HepG2 (cell line): Measurements from ENCODE around the gene ZNF865. TPM values are rescaled to one million over a fixed set of nuclear protein-coding genes. Genes with fewer than 3 reads are reported as not detected.

Source experiments
- HNF4G ChIP-seq, 2 experiments: sonication (generic) in 1 of 2; formaldehyde crosslinking in 1 of 2; IDR thresholded peaks; 2 replicates each; pipeline versions ENCODE4 v1.4.0 to v1.6.1; 2011 to 2020; ENCODE audit warnings: borderline replicate concordance in 2 of 2, low read depth in 2 of 2, mild to moderate bottlenecking in 2 of 2, low read length in 1 of 2, missing genetic modification reagents in 1 of 2, moderate library complexity in 1 of 2
- KMT2B ChIP-seq: IDR thresholded peaks from 2 replicates; pipeline ENCODE4 v1.6.1; 2016; ENCODE audit warnings: missing genetic modification reagents, missing compliant biosample characterization
- PAWR ChIP-seq: sonication (generic); formaldehyde crosslinking; IDR thresholded peaks from 2 replicates; pipeline ENCODE4 v1.4.0; 2020; ENCODE audit warnings: missing genetic modification reagents, mild to moderate bottlenecking, borderline replicate concordance
- ZNF138 ChIP-seq: sonication (generic); formaldehyde crosslinking; IDR thresholded peaks from 2 replicates; pipeline ENCODE4 v1.5.0; 2020; ENCODE audit warnings: mild to moderate bottlenecking, low read depth, missing genetic modification reagents
- ZNF251 ChIP-seq: sonication (generic); formaldehyde crosslinking; IDR thresholded peaks from 2 replicates; pipeline ENCODE4 v1.9.0; 2021; ENCODE audit warnings: mild to moderate bottlenecking, missing genetic modification reagents
- ZNF264 ChIP-seq: sonication (generic); formaldehyde crosslinking; IDR thresholded peaks from 2 replicates; pipeline ENCODE4 v1.4.0; 2020; ENCODE audit warnings: missing genetic modification reagents
- ZNF30 ChIP-seq: sonication (generic); formaldehyde crosslinking; IDR thresholded peaks from 2 replicates; pipeline ENCODE4 v1.5.0; 2020; ENCODE audit warnings: mild to moderate bottlenecking, missing genetic modification reagents
- ZNF530 ChIP-seq: sonication (generic); formaldehyde crosslinking; IDR thresholded peaks from 2 replicates; pipeline ENCODE4 v1.5.0; 2020; ENCODE audit warnings: low read depth, mild to moderate bottlenecking, missing genetic modification reagents
- polyA plus RNA-seq, 8 experiments: library from polyadenylated mRNA; depleted of rRNA in 3 of 8; stranded (reverse) in 7 of 8; unstranded in 1 of 8; fragments of >200 nt; fragmentation: Illumina TruSeq in 4 of 8; extraction: Trizol in 4 of 8; gene quantifications; 2 replicates each; pipeline versions ENCODE4 v1.2.1 to v1.2.3, GENCODE V29; 2011 to 2016; ENCODE audit warnings: low read depth in 4 of 8, missing spikeins in 1 of 8, mixed read lengths in 1 of 8; ENCODE audit not compliant: insufficient read depth in 1 of 8
- total RNA-seq, 5 experiments: library from RNA; depleted of rRNA; stranded (reverse); fragments of >200 nt; fragmentation: Illumina TruSeq; extraction: Trizol; gene quantifications; 2 replicates each; pipeline ENCODE4 v1.2.3, GENCODE V29; 2016; ENCODE audit warnings: low read depth in 1 of 5
- TF ChIP-seq, protein P1 (sequence below): sonication (generic); formaldehyde crosslinking; IDR thresholded peaks from 2 replicates; pipeline ENCODE4 v1.5.0; 2020; ENCODE audit warnings: mild to moderate bottlenecking, missing genetic modification reagents, moderate library complexity
- TF ChIP-seq, protein P2 (sequence below): sonication (generic); formaldehyde crosslinking; IDR thresholded peaks from 2 replicates; pipeline ENCODE4 v1.4.0; 2020; ENCODE audit warnings: missing genetic modification reagents
- TF ChIP-seq, protein P3 (sequence below): IDR thresholded peaks from 2 replicates; pipeline ENCODE4 v1.6.1; 2016; ENCODE audit warnings: missing genetic modification reagents, missing compliant biosample characterization
- TF ChIP-seq, protein P4 (sequence below): sonication (generic); formaldehyde crosslinking; IDR thresholded peaks from 2 replicates; pipeline ENCODE4 v1.5.0; 2020; ENCODE audit warnings: missing genetic modification reagents
- TF ChIP-seq, protein P5 (sequence below), 2 experiments: fragments of 450-650 bp in 1 of 2; sonication (generic) in 1 of 2; formaldehyde crosslinking in 1 of 2; IDR thresholded peaks; 2 replicates each; pipeline versions ENCODE4 v1.6.1 to v1.8.0; 2016 to 2022; ENCODE audit warnings: antibody characterized with exemption in 1 of 2, mild to moderate bottlenecking in 1 of 2, missing genetic modification reagents in 1 of 2

Gene ZNF865
- total and polyA plus RNA-seq, 2 of the 13 experiments (the other 11 are each of a cell fraction or from before 2014, with no cell fraction given) = 0.93 to 1.0 TPM

DNA sequence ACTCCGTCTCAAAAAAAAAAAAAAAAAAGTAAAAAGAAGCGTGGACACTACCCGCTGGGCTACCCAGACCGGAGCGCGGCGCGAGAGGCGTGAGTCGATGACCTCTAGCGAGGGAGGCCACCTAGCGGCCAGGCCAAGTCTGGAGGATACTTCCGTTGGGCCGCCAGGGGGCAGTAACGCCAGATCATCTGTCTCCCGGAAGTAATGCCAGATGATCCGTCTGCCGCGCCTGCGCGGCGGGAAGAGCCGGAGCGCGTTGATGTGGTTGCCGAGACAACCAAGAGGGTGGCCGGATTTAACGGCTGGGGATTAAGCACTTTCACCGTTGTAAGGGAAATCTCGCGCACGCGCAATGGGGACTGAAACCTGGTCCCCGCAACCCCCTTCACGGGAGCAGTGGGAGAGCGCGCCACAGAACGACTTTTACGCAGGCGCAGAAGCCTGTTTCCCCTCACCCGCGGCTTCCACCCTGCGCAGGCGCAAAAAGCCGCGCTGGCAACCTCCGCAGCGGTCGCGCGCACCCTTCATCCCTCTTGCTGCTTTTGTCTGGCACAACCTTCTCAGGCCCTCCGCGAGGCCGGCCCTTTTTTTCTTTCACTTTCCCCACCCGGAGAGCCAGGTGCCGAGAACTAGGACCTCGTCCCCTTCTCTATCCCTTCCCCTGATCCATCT is 48.3 kb downstream of the ZNF865 start (continued):
- peak; percentile 52; the same call in 1 of the 2 replicates for TF ChIP-seq HNF4G (IDR thresholded peaks at IDR 0.05; ENCODE audit: borderline replicate concordance, low read depth, low read length)
- 0 out of 2 replicates have a peak, but pooled peaks have one; percentile 37 for TF ChIP-seq HNF4G (CRISPR knock-in tag; IDR thresholded peaks at IDR 0.05; ENCODE audit: borderline replicate concordance, low read depth)
- peak; percentile 6; the same call in 1 of the 2 replicates for TF ChIP-seq KMT2B (CRISPR knock-in tag)
- no peak for TF ChIP-seq PAWR
- TF ChIP-seq, protein P1, sequence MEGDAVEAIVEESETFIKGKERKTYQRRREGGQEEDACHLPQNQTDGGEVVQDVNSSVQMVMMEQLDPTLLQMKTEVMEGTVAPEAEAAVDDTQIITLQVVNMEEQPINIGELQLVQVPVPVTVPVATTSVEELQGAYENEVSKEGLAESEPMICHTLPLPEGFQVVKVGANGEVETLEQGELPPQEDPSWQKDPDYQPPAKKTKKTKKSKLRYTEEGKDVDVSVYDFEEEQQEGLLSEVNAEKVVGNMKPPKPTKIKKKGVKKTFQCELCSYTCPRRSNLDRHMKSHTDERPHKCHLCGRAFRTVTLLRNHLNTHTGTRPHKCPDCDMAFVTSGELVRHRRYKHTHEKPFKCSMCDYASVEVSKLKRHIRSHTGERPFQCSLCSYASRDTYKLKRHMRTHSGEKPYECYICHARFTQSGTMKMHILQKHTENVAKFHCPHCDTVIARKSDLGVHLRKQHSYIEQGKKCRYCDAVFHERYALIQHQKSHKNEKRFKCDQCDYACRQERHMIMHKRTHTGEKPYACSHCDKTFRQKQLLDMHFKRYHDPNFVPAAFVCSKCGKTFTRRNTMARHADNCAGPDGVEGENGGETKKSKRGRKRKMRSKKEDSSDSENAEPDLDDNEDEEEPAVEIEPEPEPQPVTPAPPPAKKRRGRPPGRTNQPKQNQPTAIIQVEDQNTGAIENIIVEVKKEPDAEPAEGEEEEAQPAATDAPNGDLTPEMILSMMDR (CRISPR knock-in tag) = peak; percentile 99
- TF ChIP-seq ZNF264 (CRISPR knock-in tag) = peak; percentile 18; the same call in 1 of the 2 replicates
- TF ChIP-seq, protein P2, sequence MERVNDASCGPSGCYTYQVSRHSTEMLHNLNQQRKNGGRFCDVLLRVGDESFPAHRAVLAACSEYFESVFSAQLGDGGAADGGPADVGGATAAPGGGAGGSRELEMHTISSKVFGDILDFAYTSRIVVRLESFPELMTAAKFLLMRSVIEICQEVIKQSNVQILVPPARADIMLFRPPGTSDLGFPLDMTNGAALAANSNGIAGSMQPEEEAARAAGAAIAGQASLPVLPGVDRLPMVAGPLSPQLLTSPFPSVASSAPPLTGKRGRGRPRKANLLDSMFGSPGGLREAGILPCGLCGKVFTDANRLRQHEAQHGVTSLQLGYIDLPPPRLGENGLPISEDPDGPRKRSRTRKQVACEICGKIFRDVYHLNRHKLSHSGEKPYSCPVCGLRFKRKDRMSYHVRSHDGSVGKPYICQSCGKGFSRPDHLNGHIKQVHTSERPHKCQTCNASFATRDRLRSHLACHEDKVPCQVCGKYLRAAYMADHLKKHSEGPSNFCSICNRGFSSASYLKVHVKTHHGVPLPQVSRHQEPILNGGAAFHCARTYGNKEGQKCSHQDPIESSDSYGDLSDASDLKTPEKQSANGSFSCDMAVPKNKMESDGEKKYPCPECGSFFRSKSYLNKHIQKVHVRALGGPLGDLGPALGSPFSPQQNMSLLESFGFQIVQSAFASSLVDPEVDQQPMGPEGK (CRISPR knock-in tag) = peak; percentile 57
- 0 out of 2 replicates have a peak, but pooled peaks have one; percentile 33 for TF ChIP-seq ZNF138 (CRISPR knock-in tag)
- TF ChIP-seq, protein P3, sequence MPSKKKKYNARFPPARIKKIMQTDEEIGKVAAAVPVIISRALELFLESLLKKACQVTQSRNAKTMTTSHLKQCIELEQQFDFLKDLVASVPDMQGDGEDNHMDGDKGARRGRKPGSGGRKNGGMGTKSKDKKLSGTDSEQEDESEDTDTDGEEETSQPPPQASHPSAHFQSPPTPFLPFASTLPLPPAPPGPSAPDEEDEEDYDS (CRISPR knock-in tag) = no peak
- TF ChIP-seq, protein P4, sequence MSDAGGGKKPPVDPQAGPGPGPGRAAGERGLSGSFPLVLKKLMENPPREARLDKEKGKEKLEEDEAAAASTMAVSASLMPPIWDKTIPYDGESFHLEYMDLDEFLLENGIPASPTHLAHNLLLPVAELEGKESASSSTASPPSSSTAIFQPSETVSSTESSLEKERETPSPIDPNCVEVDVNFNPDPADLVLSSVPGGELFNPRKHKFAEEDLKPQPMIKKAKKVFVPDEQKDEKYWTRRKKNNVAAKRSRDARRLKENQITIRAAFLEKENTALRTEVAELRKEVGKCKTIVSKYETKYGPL (CRISPR knock-in tag) = 0 out of 2 replicates have a peak, but pooled peaks have one; percentile 25
- no peak for TF ChIP-seq ZNF251
- TF ChIP-seq ZNF530 (CRISPR knock-in tag) = no peak
- TF ChIP-seq, protein P5, sequence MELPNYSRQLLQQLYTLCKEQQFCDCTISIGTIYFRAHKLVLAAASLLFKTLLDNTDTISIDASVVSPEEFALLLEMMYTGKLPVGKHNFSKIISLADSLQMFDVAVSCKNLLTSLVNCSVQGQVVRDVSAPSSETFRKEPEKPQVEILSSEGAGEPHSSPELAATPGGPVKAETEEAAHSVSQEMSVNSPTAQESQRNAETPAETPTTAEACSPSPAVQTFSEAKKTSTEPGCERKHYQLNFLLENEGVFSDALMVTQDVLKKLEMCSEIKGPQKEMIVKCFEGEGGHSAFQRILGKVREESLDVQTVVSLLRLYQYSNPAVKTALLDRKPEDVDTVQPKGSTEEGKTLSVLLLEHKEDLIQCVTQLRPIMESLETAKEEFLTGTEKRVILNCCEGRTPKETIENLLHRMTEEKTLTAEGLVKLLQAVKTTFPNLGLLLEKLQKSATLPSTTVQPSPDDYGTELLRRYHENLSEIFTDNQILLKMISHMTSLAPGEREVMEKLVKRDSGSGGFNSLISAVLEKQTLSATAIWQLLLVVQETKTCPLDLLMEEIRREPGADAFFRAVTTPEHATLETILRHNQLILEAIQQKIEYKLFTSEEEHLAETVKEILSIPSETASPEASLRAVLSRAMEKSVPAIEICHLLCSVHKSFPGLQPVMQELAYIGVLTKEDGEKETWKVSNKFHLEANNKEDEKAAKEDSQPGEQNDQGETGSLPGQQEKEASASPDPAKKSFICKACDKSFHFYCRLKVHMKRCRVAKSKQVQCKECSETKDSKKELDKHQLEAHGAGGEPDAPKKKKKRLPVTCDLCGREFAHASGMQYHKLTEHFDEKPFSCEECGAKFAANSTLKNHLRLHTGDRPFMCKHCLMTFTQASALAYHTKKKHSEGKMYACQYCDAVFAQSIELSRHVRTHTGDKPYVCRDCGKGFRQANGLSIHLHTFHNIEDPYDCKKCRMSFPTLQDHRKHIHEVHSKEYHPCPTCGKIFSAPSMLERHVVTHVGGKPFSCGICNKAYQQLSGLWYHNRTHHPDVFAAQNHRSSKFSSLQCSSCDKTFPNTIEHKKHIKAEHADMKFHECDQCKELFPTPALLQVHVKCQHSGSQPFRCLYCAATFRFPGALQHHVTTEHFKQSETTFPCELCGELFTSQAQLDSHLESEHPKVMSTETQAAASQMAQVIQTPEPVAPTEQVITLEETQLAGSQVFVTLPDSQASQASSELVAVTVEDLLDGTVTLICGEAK (IDR thresholded peaks at IDR 0.05) = no peak
- TF ChIP-seq, protein P5 (CRISPR knock-in tag; IDR thresholded peaks at IDR 0.05) = no peak
- TF ChIP-seq ZNF30 (CRISPR knock-in tag) = no peak
